HCEC 1CT (cell line): ENCODE measurements around the gene TNRC6C.
"Not testable (repeated sequence)": the region's sequence is repeated elsewhere in the genome, so short reads cannot be mapped to it uniquely, and the experiment has no call there.

Source experiments
- DNase-seq: peaks from one replicate; pipeline ENCODE4 v3.0.0-alpha.2; 2017

The TNRC6C gene

DNA sequence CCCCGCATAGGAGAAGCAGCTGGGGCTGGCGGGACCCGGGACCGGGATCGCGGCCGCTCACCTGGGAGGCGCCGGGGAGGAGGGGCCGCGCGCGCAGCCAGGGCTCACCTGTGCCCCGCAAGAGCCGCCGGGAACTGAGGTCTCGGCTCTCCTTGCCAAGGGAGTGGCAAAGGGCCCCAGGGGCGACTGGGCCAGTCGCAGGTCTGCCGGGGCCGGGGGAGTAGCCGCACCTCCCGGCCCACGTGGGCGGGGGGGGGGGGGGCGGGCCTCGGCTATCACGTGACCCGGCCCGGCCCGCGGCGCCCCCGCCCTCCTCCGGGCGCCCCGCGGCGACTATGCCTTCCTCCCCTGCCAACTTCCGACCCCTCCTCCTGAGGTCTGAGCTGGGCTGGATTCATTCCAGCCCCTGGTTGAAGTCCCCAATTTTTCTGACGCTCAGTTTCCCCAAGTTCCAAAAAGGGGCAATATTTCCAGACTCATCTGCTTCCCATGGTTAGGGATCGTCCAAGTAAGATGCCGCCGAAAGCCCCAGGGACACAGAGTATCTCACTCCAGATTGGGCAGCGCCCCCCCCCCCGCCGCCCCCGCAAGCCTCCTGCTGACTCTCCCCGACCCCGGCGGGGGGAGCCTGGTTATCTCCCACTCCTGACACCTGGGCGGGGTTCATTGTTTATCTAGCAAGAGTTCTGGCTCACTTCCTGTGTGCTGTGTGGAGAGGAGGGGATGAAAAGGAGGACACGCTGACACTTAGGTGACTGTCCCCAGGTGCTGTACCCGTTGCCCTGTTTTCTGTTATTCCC is 170.2 kb downstream of the TNRC6C start, which contains the start of gene TMC6:
TSS of gene TMC6 (minus strand) at position 205 of the 800 bp plus-strand sequence. CDS start 1,923 bp downstream, outside the sequence.
- no peak for DNase-seq

DNA sequence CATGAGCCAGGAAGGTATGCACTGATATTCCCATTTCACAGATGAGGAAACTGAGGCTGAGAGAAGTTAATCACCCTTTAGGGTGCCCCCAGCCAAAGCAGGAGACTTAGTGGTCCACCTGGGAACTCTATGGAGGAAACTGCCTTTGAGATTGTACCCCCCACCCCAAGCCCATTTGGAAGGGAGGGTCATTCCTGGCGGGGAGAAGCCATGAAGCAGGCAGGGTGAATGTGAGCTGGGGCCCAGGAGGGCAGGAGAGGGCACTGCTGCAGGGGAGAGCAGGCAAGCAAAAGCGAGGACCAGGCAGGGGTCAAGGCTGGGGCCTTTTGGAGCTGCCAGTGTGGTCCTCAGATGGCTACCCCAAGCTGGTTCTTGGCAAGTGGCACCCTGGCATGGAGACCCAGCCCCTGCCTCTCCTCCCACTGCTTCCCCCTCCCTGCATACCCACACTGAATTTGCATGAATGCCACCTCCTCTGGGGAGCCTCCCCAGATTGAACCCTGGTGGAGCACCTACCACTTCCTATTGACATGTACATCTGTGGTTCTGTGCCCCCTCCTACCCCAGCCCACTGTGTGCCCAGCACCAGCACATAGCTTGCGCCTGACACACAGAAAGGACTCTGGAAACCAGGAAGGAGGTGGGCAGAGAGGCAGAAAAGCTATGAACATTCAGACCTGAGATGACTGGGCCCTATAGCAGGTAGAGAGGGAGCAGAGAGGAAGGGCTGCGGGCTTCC is 171.0 kb downstream of the TNRC6C start:
- no peak for DNase-seq

DNA sequence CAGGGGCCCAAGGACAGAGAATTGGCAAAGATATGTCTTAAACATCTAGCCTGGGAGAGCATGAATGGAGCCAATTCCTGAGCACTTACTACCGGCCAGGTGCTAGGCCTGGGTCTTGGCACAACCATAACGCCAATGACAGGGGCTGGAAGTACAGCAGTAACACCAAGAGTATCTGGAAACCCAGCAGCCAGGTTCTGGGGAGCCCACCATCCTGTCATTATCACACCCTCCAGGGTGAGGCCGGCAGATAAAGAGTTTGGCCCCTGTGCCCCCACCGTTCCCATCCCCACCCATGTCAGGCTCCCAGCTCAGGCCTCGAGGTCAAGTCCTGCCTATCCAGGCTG is 171.6 kb downstream of the TNRC6C start:
- DNase-seq = no peak

DNA sequence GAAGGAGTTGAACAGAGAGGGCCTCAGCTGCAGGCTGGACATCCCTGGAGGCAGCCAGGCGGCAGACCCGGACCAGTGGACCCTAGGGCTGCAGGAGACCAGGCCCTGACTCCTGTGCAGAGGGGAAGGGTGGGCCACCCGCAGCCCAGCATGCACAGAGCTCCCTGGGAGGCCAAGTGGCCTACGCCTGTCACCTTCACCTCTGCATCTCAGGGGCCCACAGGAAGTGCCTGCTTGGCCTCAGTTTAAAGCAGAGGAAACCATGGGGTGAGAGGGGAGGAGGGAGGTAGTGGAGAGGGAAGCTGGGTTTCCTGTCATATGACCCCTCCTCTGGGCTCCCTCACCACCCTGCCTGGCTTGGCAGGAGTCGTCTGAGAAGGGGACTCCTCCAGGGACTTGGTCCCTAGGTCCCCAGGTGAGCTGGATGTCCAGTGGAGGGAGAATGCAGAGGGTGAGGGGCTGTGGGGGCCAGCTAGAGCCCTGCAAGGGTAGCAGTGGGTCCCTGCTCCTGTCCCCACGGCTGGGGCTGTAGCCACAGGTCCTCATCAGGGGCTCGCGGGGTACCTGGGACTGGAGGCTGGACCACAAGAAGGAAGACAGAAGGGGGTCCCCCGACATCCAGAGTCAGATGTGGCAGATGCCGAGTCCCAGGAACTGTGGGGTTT is 172.1 kb downstream of the TNRC6C start, which contains the start of gene TMC8:
TSS of gene TMC8 (plus strand) at position 335 of the 665 bp plus-strand sequence. CDS start 818 bp downstream, outside the sequence.
- DNase-seq = no peak

DNA sequence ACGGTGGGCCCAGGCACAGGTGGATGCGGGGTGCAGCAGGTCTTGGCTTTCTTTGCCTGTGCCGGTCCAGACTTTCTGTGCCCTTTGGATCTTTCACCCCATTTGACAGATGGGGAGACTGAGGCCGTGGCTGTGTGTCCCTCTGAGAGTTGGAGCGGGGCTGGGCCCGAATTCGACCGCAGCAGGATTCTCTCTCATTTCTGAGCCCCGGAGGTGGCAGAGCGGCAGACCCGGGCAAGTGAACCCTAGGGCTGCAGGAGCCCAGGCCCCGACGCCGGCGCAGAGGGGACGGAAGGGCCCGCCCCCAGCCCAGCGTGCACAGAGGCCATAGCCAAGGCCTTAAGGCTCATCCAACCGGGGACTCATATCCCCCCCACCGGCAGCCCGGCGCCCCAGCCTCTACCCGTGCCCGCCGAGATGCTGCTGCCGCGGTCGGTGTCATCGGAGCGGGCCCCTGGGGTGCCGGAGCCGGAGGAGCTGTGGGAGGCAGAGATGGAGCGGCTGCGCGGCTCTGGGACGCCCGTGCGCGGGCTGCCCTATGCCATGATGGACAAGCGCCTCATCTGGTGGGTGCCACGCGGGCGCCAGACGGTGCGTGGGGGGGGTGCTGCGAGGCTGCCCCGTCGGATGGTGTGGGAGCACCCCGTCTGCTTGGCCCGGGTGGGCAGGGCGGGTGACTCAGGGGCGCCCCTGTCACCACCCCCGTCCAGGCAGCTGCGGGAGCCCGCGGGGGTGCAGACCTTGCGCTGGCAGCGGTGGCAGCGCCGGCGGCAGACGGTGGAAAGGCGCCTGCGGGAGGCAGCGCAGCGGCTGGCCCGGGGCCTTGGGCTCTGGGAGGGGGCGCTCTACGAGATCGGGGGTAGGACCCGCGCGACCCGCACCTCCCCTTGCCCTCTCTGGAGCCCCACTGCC is 172.9 kb downstream of the TNRC6C start:
- DNase-seq = no peak

DNA sequence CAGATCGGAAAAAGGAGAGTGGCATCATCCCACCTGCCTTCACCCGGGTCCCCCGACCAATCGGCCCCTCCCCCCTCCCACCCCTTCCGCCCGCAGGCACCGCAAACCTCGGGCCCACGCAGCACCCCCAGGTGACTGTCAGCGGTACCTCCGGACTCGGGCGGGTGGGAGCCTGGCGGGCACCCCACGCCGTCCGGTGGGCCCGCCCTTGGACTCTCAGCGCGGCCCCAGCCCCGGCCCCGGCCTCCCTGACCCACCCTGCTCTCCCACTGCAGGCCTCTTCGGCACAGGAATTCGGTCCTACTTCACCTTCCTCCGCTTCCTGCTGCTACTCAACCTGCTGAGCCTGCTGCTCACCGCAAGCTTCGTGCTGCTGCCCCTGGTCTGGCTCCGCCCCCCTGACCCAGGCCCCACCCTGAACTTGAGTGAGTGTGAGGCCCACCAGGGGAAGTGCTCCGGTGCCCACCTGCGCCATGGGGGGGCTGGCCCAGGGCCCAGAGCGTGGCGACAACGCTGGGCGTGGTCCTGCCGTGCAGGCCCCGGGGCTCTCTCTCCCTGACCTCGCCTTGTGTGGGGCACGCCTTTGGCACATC is 173.7 kb downstream of the TNRC6C start:
- no peak for DNase-seq

DNA sequence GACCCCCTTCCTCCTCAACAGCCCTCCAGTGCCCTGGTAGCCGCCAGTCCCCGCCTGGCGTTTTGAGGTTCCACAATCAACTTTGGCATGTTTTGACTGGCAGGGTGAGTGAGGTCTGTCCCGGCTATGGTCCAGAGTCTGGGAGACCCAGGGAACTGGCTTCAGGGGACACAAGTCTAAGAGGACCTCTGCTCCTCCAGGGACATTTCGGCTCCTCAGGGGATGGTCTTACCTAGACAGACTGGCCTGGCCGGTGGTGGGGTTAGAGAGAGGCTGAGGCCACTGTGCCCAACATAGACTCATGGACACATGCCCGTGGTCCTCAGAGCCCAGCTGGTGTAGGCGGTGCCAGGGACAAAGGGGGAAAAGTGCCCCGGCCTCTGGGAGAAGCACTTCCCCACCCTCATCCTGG is 174.3 kb downstream of the TNRC6C start:
- DNase-seq = no peak

DNA sequence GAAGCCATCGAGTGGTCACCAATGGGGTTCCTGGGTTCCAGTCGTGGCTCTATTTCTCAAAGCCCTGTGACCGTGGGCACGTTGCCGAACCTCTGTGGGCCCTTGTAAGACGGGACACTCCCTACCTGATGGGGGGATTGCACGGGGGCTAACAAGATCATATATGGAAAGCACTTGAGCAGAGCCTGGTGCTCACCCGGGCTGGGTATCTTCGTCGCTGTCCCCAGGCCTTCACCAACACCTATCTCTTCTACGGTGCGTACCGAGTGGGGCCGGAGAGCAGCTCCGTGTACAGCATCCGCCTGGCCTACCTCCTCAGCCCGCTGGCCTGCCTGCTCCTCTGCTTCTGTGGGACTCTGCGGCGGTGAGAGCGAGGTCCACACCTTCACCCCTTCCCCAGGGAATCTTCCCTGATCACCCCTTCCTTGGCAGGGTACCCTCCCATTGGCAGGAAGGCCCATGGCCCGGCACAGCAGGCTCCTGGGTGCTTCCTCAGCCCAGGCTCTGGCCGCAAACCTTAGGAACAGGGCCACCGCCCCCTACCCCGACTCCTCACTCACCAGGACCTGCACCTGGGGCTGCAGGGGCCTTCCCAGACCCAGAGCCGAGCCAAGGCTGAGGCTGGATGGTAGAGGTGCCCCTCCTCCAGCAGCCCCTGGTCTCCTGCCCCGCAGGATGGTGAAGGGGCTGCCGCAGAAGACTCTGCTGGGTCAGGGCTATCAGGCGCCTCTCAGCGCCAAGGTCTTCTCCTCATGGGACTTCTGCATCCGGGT is 174.9 kb downstream of the TNRC6C start:
- no peak for DNase-seq

DNA sequence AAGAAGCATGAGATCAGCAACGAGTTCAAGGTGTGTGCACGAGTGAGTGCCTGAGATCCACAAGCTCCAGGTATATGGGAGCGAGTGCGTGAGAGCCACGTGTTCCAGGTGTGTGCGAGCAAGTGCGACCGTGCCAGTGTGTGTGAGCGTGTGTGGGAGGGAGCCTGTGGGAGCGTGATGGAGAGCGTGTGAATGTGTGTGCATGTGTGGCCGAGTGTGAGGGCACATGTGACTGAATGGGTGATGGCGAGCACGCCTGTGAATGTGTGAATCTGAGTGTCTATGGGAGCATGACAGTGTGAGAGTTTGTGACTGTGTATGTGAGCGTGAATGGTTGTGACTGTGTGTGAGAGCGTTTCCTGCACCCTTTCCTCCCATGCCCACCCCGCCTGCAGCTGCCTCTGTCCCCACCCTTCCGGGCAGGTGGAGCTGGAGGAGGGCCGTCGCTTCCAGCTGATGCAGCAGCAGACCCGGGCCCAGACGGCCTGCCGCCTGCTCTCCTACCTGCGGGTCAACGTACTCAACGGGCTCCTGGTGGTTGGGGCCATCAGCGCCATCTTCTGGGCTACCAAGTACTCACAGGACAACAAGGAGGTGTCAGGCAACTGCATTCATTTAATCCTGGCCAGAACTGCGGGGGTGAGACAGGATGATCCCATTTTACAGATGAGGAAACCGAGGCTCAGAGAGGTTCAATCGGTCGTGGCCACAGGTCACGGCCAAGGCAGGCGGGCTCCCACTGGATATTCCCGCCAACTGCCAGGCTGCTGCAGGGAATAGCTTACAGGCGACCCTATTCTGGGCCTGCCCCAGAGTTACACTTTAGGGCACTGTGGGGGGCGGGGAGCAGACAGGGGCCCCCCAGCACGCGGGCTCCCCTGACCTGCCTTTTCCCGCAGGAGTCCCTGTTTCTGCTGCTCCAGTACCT is 175.7 kb downstream of the TNRC6C start:
- DNase-seq = no peak

DNA sequence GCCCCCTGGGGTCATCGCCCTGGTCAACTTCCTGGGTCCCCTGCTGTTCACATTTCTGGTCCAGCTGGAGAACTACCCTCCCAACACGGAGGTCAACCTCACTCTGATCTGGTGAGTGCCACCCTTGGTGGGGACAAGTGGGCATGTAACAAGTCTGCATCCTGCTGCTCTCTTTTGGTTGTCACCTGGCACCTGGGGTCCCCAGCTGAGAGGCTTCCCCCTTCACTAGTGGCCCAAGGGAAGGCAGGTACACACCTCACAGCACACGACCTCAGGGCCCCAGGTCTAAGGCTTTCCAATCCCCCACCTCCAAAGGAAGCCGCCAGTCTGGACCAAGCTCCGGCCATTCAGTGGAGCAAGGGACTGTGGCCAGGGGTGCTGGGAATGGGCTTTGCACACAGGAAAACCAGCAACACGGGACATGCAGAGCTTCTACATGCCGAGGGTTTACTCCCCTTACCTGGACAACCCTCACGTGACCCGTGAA is 176.4 kb downstream of the TNRC6C start:
- DNase-seq = no peak

DNA sequence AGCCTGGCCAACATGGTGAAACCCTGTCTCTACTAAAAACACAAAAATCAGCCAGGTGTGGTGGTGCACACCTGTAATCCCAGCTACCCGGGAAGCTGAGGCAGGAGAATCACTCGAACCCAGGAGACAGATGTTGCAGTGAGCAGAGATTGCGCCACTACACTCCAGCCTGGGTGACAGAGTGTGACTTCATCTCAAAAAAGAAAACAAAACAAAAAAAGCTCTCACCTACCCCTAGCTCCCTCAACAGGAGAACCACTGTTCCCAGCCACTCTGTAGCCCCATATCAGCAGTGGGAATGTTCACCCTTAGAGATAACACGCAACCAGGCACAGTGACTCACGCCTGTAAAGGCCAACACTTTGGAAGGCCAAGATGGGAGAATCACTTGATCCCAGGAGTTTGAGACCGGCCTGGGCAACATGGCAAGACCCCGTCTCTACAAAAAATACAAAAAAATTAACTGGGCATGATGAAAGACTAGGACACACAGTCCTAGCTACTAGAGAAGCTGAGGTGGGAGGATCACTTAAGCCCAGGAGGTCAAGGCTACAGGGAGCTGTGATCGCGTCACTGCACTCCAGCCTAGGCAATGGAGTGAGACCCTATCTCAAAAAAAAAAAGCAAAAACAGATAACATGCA is 177.5 kb downstream of the TNRC6C start:
- DNase-seq = no peak

DNA sequence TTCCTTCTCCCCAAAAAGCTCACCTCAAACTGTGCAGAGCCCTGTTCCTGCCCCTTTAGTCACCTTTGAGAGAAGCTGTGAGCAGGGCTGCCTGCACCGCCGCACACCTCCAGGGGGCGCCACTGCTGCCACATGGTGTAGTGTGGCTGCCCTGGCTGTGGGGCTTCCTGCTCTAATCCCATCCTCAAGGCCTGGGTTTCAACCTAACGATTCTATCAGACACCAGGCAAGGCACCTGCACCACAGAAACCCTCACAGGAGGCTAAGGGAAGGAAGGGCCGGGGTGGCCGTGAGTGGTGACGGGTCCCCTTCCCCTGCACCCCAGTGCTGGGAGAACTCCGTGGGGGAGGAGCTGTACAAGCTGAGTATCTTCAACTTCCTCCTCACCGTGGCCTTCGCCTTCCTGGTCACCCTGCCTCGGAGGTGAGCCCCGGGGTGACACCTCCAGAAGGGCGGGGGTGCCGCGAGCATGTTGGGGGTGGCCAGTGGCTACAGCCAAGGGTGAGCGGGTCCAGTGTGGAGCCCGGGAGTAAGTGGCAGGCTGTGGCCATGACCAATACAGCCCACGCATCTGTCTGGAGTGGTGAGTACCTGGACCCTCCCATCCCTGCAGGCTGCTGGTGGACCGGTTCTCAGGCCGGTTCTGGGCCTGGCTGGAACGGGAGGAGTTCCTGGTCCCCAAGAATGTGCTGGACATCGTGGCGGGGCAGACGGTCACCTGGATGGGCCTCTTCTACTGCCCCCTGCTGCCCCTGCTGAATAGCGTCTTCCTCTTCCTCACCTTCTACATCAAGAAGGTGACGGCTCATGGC is 179.1 kb downstream of the TNRC6C start:
- no peak for DNase-seq

DNA sequence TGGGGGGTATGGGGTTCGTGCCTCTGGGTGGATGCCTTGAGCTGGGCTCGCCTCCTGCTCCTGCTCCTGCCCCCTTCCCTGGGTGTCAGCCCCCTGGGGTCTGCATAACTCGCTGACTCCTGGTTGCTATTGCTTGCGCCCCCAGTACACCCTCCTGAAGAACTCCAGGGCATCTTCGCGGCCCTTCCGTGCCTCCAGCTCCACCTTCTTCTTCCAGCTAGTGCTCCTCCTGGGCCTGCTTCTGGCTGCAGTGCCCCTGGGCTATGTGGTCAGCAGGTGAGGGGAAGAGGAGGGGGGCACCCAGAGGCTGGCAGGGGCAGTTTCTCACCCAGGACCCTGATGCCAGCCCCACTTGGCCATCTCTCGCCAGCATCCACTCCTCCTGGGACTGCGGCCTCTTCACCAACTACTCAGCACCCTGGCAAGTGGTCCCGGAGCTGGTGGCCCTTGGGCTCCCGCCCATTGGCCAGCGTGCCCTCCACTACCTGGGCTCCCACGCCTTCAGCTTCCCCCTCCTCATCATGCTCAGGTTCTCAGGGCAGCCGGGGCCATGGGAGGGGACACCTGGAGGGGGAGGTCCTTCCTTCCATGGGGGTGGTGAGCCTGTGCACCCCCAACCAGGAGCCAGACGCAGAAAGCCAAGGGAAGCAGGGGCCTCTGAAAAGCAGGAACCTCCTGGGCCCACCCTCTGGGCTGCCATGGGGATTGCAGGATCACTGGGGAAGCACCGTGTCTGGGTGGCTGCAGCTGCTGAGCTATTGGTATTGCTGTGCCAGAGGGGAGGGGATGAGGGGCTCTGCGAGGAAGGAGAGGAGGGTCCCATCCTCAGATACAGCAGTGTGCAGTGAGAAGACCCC is 179.9 kb downstream of the TNRC6C start:
- DNase-seq = no peak

DNA sequence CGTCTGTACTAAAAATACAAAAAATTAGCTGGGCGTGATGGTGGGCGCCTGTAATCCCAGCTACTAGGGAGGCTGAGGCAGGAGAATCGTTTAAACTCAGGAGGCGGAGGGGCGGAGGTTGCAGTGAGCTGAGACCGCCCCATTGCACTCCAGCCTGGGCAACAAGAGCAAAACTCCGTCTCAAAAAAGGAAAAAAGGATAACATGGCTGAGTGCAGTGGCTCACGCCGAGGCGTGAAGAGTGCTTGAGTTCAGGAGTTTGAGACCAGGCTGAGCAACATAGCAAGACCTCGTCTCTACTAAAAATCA is 181.3 kb downstream of the TNRC6C start:
- DNase-seq = not testable (repeated sequence)

DNA sequence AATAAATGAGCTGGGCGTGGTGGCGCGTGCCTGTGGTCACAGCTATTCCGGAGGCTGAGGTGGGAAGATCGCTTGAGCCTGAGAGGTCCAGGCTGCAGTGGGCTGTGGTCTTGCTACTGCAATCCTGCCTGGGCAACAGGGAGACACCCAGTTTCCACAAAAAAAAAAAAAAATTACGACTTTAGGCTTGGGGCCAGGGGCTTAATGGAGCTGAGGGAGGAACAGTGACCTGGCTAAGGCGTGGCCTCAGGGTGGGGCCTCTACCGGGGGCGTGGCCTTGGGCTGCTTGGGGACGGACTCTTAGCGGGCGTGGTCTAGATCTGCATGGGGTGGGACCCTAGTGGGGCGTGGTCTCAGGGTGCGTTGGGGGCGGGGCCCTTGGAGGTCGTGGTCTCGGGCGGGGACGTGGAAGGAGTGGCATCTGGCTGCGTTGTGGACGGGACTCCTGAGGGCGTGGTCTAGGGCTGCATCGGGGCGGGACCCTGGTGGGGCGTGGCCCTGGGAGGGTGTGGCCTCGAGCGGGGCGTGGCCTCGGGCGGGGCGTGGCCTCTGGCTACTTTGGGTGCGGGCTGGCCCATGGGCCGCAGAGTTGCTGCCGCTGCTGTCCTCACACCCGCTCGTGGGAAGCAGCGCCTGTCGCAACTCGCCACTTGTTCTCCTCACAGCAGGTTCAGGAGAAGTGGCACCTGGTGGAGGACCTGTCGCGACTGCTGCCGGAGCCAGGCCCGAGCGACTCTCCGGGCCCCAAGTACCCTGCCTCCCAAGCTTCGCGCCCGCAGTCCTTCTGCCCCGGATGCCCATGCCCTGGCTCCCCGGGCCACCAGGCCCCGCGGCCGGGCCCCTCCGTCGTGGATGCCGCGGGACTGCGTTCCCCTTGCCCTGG is 181.9 kb downstream of the TNRC6C start:
- peak; percentile 42 for DNase-seq

DNA sequence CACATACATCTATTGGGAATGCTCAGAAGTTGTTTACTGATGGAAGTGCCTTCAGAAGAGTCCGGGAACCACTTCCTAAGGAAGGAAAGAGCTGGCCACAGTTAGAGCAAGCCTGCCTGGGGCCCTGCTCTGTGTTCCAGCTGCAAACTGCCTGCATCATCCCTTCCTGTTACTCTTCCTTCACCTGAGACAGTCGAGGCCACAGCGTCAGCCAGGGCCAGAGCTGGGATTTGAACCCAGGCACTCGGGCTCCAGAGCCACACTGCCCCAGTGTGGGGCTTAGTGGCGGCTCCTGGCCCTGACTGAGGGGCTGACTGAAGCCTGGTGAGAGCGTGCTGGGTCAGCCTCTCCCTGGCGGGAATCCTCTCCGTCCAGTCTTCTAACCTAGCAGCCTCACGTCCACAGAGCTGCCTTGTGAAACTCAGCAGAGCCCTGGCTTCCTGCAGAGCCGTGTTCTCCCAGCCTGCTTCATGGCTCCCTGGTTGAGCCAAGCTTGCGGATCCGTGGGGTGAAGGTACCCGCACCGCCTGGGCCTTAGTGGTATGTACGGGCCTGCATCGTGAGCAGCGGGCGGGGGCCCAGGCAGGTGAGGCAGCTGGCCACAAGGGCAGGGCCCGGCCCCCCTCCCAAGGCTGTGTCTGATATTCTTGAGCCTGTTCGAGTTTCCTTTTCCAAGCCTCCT is 183.1 kb downstream of the TNRC6C start:
- DNase-seq = no peak
